ENCODE data around the gene UCP1.

Gene UCP1

DNA sequence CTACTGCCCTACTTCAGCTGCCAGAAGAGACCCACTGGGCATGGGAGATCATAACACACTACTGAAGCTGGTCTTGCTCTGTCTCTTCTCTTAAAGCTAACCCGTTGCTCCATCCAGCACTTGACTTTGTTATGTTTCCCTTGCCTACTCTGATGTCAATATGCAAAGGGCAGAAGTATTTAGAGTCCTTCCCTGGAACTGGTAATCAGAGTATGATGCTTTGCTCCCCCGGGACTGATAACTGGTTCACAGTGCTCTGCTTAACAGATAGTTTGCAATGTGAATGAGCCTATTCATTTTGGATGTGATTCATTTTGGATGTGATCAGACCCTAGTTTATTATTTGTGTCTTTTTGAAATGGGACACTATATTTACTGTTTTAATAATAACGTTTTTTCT, 12.3 kb upstream of the UCP1 start:
- no peak for DNase-seq (ENCODE audit: low spot score)
- Histone ChIP-seq H3K27ac (no peak overlapping the region), H3K4me3 (no peak overlapping the region)
- TF ChIP-seq CTCF (IDR thresholded peaks at IDR 0.05): no peak

DNA sequence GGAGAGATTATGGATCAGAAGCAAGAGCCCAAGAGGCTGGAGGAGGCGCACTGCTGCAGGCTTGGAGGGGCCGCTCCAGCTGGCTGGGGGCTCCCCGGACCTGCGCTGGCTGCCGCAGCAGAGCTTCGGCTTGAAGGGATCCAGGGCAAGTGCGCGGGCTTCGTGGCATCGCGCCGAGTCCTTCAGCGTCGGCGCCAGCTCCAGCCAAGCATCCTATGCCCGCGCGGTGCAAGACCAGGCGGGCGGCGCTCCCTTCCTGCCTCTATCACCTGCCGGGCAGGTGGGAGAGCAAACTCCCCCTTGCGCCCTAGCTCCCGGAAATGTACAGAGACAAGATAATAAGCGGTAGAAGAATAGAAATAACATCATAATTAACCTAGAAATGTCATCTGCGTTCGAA, 10.5 kb upstream of the UCP1 start:
- no peak overlapping the region for H3K27ac ChIP-seq
- no peak for DNase-seq (ENCODE audit: low spot score)
- no peak for TF ChIP-seq CTCF (IDR thresholded peaks at IDR 0.05)
- no peak overlapping the region for H3K4me3 ChIP-seq

GRCh38 chr4:140575489-140575888, 6.7 kb upstream of the UCP1 start:
- no peak overlapping the region for H3K4me3 ChIP-seq
- no peak overlapping the region for H3K27ac ChIP-seq
- no peak for TF ChIP-seq CTCF (IDR thresholded peaks at IDR 0.05)
- DNase-seq (ENCODE audit: low spot score): no peak

- Histone ChIP-seq H3K27ac (no peak overlapping the region), H3K4me3 (no peak overlapping the region)
- TF ChIP-seq CTCF (IDR thresholded peaks at IDR 0.05): no peak
- DNase-seq (ENCODE audit: low spot score): no peak
These were observed 2.9 kb upstream of the UCP1 start for GRCh38 chr4:140571620-140572019.

- Histone ChIP-seq H3K27ac (no peak overlapping the region), H3K4me3 (peak overlapping the region; percentile 67)
- DNase-seq (ENCODE audit: low spot score): no peak
- TF ChIP-seq CTCF (IDR thresholded peaks at IDR 0.05): no peak
These were observed 512 bp upstream of the UCP1 start for GRCh38 chr4:140569307-140569638.

DNA sequence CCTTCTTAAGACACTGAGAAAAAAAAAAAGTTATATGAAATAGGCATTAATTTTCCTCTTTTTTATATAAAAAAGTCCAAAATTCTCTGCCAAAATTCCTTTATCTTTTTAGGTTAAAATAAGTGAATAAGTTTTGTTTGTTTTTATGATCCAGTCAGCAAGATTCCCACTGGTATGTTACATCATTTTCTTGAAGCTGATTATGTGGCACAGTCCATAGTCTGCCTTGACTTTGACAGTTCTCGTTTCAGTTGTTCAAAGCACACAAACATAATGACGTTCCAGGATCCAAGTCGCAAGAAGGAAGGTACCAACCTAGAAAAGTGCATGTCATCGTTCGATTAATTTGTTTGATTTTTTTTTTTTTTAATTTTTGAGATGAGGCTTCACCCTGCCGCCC, 9.1 kb downstream of the UCP1 start:
- TF ChIP-seq CTCF (IDR thresholded peaks at IDR 0.05): no peak
- Histone ChIP-seq H3K4me3 (no peak overlapping the region), H3K27ac (no peak overlapping the region)
- no peak for DNase-seq (ENCODE audit: low spot score)

DNA sequence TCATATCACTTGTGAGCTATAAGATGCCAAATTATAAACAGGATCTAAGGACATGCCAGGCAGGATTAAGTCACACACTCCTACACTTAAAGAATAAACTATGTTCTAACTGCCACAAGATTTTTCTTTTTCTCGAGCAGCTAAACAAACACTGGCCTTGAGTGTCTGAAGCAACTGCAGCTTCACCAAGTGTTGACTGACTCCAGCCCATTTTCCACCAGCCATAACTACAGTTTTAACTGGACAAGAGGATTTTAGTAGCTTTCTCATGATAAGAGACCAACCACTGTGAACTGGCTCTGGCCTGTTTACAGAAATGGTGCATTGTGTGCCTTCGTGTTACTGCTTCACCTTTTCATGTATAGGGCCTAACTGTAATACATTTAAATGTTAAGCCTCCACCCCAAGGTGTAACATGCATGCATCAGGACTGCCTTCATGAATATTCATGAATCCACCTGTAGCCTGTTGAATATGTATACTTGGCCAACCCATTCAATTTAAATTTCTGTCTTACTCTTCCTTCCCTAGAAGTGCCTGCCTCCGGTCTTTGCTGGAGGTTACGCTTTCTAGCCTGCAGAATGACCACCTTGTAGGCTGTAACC, 10.8 kb downstream of the UCP1 start:
- TF ChIP-seq CTCF (IDR thresholded peaks at IDR 0.05): no peak
- no peak overlapping the region for H3K27ac ChIP-seq
- no peak for DNase-seq (ENCODE audit: low spot score)
- H3K4me3 ChIP-seq: no peak overlapping the region

All from coronary artery (tissue), 2 donors.